Fibroblast of lung (primary cell): ENCODE results near the gene RPL13A. TPM values are rescaled to one million over a fixed set of nuclear protein-coding genes. Genes with fewer than 3 reads are reported as not detected.
A peak's percentile ranks its signal among the peaks of the same experiment; 100 is the strongest.

Source experiments
- DNase-seq, 2 donors: peaks; one replicate each; pipeline versions ENCODE4 v3.0.0 to v3.0.0-alpha.2; 2010; ENCODE audit warnings: low read depth in 2 of 2
- H2AFZ ChIP-seq: 2 replicates; pipeline ENCODE4 v1.5.1; 2012; ENCODE audit warnings: low read length, control low read depth, inconsistent platforms
- H3K27ac ChIP-seq: 2 replicates; pipeline ENCODE4 v1.5.1; 2011; ENCODE audit warnings: low read length, control low read depth; ENCODE audit not compliant: insufficient read depth
- H3K27me3 ChIP-seq: 2 replicates; pipeline ENCODE4 v1.5.1; 2011; ENCODE audit warnings: mild to moderate bottlenecking, low read length; ENCODE audit not compliant: control insufficient read depth, insufficient read depth
- H3K36me3 ChIP-seq: 2 replicates; pipeline ENCODE4 v1.5.1; 2011; ENCODE audit warnings: low read length; ENCODE audit not compliant: control insufficient read depth, insufficient read depth
- H3K4me1 ChIP-seq: 2 replicates; pipeline ENCODE4 v1.5.1; 2011; ENCODE audit warnings: low read length; ENCODE audit not compliant: control insufficient read depth, insufficient read depth; ENCODE audit errors: extremely low read depth
- H3K4me2 ChIP-seq: 2 replicates; pipeline ENCODE4 v1.5.1; 2011; ENCODE audit warnings: low read length, control low read depth; ENCODE audit not compliant: insufficient read depth; ENCODE audit errors: extremely low read depth
- H3K4me3 ChIP-seq, 4 experiments: fragments of 200-600 bp in 1 of 4; sonication (generic) in 1 of 4; replicated peaks in 1 of 4; 2 replicates each; pipeline ENCODE4 v1.5.1; 2011 to 2016; ENCODE audit warnings: low read length in 4 of 4, low read depth in 3 of 4, mild to moderate bottlenecking in 3 of 4, control low read depth in 2 of 4, inconsistent platforms in 1 of 4, mixed read lengths in 1 of 4; ENCODE audit not compliant: insufficient read depth in 1 of 4; ENCODE audit errors: control extremely low read depth in 1 of 4
- H3K79me2 ChIP-seq: 2 replicates; pipeline ENCODE4 v1.5.1; 2012; ENCODE audit warnings: mild to moderate bottlenecking, low read length, inconsistent platforms; ENCODE audit not compliant: control insufficient read depth, insufficient read depth
- H3K9ac ChIP-seq: 2 replicates; pipeline ENCODE4 v1.5.1; 2011; ENCODE audit warnings: mild to moderate bottlenecking, low read length, control low read depth; ENCODE audit not compliant: insufficient read depth
- H3K9me3 ChIP-seq: 2 replicates; pipeline ENCODE4 v1.5.1; 2012; ENCODE audit warnings: low read depth, low read length; ENCODE audit not compliant: control insufficient read depth, insufficient read depth
- H4K20me1 ChIP-seq: 2 replicates; pipeline ENCODE4 v1.5.1; 2011; ENCODE audit warnings: low read length; ENCODE audit not compliant: control insufficient read depth, insufficient read depth; ENCODE audit errors: extremely low read depth
- EZH2 ChIP-seq: IDR thresholded peaks from 2 replicates; pipeline ENCODE4 v1.5.1; 2012; ENCODE audit warnings: low read length, control low read depth, mild to moderate bottlenecking; ENCODE audit errors: missing control alignments
- polyA plus RNA-seq, 2 donors: library from polyadenylated mRNA; depleted of rRNA in 1 of 2; stranded (reverse) in 1 of 2; unstranded in 1 of 2; fragments of >200 nt; gene quantifications; 2 replicates each; pipeline ENCODE4 v1.2.1, GENCODE V29; 2011 to 2012; ENCODE audit warnings: missing spikeins in 1 of 2
- total RNA-seq: library from RNA; depleted of rRNA; stranded (reverse); fragments of >200 nt; gene quantifications from 2 replicates; pipeline ENCODE4 v1.2.1, GENCODE V29; 2014
- TF ChIP-seq, protein P1 (sequence below), 2 donors: IDR thresholded peaks in 1 of 2; conservative IDR thresholded peaks in 1 of 2; 1 replicate in 1 of 2; 2 replicates in 1 of 2; pipeline ENCODE4 v1.5.1; 2011 to 2012; ENCODE audit warnings: low read length in 2 of 2, control low read depth in 1 of 2, inconsistent platforms in 1 of 2, low read depth in 1 of 2, mild to moderate bottlenecking in 1 of 2

RPL13A gene
- total and polyA plus RNA-seq, 2 donors (not counting 1 experiment from before 2014, with no cell fraction given) = 1,418 to 3,385 TPM

DNA sequence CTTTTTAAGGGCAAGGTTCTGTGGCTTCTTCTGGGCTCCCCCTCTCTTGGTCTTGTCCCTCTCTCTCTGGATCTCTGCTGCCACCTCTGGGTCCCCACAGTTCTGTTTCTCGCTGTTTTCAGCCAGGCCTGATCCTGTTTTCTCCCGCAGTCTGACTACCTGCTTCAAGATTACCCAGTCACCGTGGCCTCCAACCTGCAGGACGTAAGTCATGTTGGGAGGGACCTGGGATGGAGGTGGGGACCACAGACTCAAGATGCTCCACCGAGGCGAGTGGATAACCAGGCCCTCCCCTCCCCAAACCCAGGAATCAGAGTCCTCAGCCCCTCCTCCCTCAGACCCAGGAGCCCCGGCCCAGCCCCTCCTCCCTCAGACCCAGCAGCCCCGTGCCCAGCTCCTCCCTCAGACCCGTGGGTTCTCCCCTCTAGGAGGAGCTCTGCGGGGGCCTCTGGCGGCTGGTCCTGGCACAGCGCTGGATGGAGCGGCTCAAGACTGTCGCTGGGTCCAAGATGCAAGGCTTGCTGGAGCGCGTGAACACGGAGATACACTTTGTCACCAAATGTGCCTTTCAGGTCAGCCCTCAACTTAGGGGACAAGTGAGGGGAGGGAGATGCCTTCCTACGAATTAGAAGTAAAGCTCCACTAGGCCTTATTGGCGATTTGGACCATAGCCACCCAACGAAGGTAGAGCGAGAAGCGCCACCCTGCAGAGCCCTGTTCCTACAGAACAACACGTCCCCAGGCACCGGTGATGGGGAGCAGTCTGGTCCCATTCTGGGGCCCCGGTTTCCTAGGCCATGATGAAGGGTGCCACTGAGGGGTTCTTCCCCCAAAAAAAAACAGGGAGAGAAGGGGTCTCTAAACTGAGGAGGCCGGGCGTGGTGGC, 11.2 kb upstream of the RPL13A start:
- Histone ChIP-seq H3K4me1 (no peaks in the 10 kb centered on the region), H3K9me3 (no peaks in the 10 kb centered on the region), H3K27ac (no peak overlapping the region), H4K20me1 (no peaks in the 10 kb centered on the region), H3K36me3 (no peaks in the 10 kb centered on the region), H3K4me3 (peak overlapping the region in 1 of 4 experiments; percentile 7), H3K9ac (no peak overlapping the region), H3K4me2 (no peak overlapping the region), H3K79me2 (no peaks in the 10 kb centered on the region), H2AFZ (no peak overlapping the region), H3K27me3 (no peaks in the 10 kb centered on the region)
- TF ChIP-seq, protein P1, sequence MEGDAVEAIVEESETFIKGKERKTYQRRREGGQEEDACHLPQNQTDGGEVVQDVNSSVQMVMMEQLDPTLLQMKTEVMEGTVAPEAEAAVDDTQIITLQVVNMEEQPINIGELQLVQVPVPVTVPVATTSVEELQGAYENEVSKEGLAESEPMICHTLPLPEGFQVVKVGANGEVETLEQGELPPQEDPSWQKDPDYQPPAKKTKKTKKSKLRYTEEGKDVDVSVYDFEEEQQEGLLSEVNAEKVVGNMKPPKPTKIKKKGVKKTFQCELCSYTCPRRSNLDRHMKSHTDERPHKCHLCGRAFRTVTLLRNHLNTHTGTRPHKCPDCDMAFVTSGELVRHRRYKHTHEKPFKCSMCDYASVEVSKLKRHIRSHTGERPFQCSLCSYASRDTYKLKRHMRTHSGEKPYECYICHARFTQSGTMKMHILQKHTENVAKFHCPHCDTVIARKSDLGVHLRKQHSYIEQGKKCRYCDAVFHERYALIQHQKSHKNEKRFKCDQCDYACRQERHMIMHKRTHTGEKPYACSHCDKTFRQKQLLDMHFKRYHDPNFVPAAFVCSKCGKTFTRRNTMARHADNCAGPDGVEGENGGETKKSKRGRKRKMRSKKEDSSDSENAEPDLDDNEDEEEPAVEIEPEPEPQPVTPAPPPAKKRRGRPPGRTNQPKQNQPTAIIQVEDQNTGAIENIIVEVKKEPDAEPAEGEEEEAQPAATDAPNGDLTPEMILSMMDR (conservative IDR thresholded peaks at IDR 0.05 in 1 of 2, IDR thresholded peaks at IDR 0.05 in 1 of 2; ENCODE audit: low read depth in 1 of 2, low read length in 2 of 2) = peak; percentile 42 to 58
- no peak for TF ChIP-seq EZH2
- DNase-seq = peak in 1 of 2 donors; percentile 35

DNA sequence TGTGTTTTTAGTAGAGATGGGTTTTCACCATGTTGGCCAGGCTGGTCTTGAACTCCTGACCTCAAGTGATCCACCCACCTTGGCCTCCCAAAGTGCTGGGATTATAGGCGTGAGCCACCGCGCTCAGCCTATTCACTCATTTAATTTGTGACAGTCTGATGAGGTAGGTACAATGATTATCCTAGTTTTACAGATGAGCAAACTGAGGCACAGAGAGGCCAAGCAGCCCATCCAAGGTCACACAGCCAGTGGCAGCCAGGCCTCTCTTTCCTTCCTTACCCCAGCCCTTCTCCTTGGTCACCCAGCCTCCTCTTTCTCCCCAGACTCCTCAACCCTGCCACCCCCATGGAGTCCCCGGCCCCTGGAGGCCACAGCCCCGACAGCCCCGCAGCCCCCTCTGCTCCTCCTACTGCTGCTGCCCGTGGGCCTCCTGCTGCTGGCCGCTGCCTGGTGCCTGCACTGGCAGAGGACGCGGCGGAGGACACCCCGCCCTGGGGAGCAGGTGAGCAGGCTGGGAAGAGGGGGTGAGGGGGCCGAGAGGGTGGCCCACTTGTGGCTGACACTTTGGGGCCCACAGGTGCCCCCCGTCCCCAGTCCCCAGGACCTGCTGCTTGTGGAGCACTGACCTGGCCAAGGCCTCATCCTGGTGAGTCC, 7.3 kb upstream of the RPL13A start:
- no peak overlapping the region for H3K27ac ChIP-seq
- no peak overlapping the region for H3K4me3 ChIP-seq
- no peaks in the 10 kb centered on the region for H3K79me2 ChIP-seq
- no peaks in the 10 kb centered on the region for H3K4me1 ChIP-seq
- no peak overlapping the region for H3K4me2 ChIP-seq
- DNase-seq = no peak
- no peaks in the 10 kb centered on the region for H3K36me3 ChIP-seq
- no peaks in the 10 kb centered on the region for H3K9me3 ChIP-seq
- H3K9ac ChIP-seq = no peak overlapping the region
- no peak overlapping the region for H2AFZ ChIP-seq
- no peaks in the 10 kb centered on the region for H3K27me3 ChIP-seq
- no peak for TF ChIP-seq EZH2
- TF ChIP-seq, protein P1 (conservative IDR thresholded peaks at IDR 0.05 in 1 of 2, IDR thresholded peaks at IDR 0.05 in 1 of 2; ENCODE audit: low read depth in 1 of 2, low read length in 2 of 2) = no peak
- H4K20me1 ChIP-seq = no peaks in the 10 kb centered on the region

DNA sequence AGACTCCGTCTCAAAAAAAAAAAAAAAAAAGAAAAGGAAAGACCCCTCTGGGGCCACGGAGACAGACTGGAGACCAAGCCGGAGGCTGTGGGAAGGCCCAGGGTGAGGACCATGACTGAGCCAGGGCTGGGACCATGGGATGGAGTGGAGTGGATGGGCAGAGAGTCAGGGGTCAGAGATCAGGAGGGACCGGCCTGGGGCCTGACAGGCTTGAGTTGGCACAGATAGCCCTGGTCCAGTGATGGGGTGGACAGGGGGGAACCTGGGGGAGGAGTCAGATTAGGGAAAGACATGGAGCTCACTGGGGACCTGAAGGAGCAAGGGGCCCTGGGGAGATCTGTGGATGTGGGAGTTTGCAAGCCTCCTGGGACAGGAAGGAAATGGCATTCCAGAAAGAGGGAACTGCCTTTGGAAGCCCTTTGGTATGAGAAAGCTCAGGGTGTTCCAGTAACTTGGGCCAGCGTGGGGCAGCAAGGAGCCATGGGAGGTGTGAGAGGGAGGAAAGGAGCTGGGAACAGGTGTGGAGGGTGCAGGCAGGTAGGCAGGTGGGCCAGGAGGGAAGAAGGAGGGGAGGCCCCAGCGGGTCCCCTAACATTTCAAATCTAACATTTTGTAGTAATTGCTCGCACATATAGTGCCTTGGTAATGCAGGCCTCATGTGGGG, 6.3 kb upstream of the RPL13A start:
- TF ChIP-seq, protein P1 (conservative IDR thresholded peaks at IDR 0.05 in 1 of 2, IDR thresholded peaks at IDR 0.05 in 1 of 2; ENCODE audit: low read depth in 1 of 2, low read length in 2 of 2) = no peak
- no peak for TF ChIP-seq EZH2
- H2AFZ ChIP-seq = no peak overlapping the region
- no peak overlapping the region for H3K27ac ChIP-seq
- no peak for DNase-seq
- no peak overlapping the region for H3K4me2 ChIP-seq
- no peaks in the 10 kb centered on the region for H3K9me3 ChIP-seq
- no peaks in the 10 kb centered on the region for H4K20me1 ChIP-seq
- H3K4me1 ChIP-seq = no peaks in the 10 kb centered on the region
- H3K79me2 ChIP-seq = no peaks in the 10 kb centered on the region
- no peak overlapping the region for H3K9ac ChIP-seq
- H3K27me3 ChIP-seq = no peaks in the 10 kb centered on the region
- no peaks in the 10 kb centered on the region for H3K36me3 ChIP-seq
- no peak overlapping the region for H3K4me3 ChIP-seq
